Ovary (tissue), 3 donors: ENCODE results near the gene STMN1.

ENCODE experiments used
- CTCF ChIP-seq, 3 donors: fragments of 450-650 bp in 2 of 3; fragments of 200-600 bp in 1 of 3; IDR thresholded peaks; one replicate each; pipeline versions ENCODE4 v1.5.1 to v1.8.0; 2016 to 2022; ENCODE audit warnings: antibody characterized with exemption in 3 of 3, mild to moderate bottlenecking in 1 of 3
- EP300 ChIP-seq: sonication (generic); formaldehyde crosslinking; IDR thresholded peaks from one replicate; pipeline ENCODE4 v1.6.1; 2017; ENCODE audit warnings: antibody characterized with exemption
- POLR2A ChIP-seq: fragments of 450-650 bp; IDR thresholded peaks from one replicate; pipeline ENCODE4 v1.6.1; 2017; ENCODE audit warnings: antibody characterized with exemption, mild to moderate bottlenecking, moderate library complexity
- donor health status: DM: no; HTN: no; CAD: no.

- no peak for TF ChIP-seq CTCF (IDR thresholded peaks at IDR 0.05)
- TF ChIP-seq POLR2A: no peak
- no peak for TF ChIP-seq EP300
Measured at GRCh38 chr1:25866288-25866687, 39.9 kb downstream of the STMN1 start.
